IMR-90 (cell line): ENCODE measurements around the gene SAMD15. TPM values are rescaled to one million over a fixed set of nuclear protein-coding genes. Genes with fewer than 3 reads are reported as not detected.

ENCODE experiments used
- ATAC-seq: fragments of 200-7000 bp; cut with Tn5 transposase; 2 replicates; pipeline ENCODE4 v1.9.1; 2020; ENCODE audit warnings: low read depth, mild to moderate bottlenecking, moderate library complexity
- BruUV-seq: library from RNA; stranded (reverse); fragments of 400-500 nt; replicated peaks from 2 replicates; lab custom pipeline; 2021; lab: Mats Ljungman, UMichigan
- CTCF ChIA-PET: fragments of 300-600 bp; formaldehyde crosslinking; extraction: SDS; loops from one replicate; lab custom pipeline; 2021; ENCODE audit warnings: antibody characterized with exemption; lab: Yijun Ruan, JAX
- POLR2A ChIA-PET: fragments of 300-600 bp; sonication (Branson Sonifier 250); formaldehyde crosslinking; loops from one replicate; lab custom pipeline; 2022; ENCODE audit warnings: antibody characterized with exemption; ENCODE audit not compliant: unreplicated experiment; lab: Charles Lee
- DNase-seq: peaks from one replicate; pipeline ENCODE4 v3.0.0; 2013
- H2AFZ ChIP-seq: replicated peaks from 2 replicates; pipeline ENCODE3; 2013; ENCODE audit warnings: low read length, mild to moderate bottlenecking; ENCODE audit not compliant: poor library complexity
- H2AK5ac ChIP-seq: 2 replicates; pipeline ENCODE4 v1.6.1; 2013; ENCODE audit warnings: low read depth, low read length, inconsistent platforms
- H2AK9ac ChIP-seq: replicated peaks from 2 replicates; pipeline ENCODE3; 2013; ENCODE audit warnings: mild to moderate bottlenecking, low read depth, low read length, moderate library complexity; ENCODE audit not compliant: poor library complexity
- H2BK120ac ChIP-seq: 2 replicates; pipeline ENCODE4 v1.6.1; 2013; ENCODE audit warnings: low read depth, low read length, inconsistent platforms
- H2BK15ac ChIP-seq: 3 replicates; pipeline ENCODE4 v1.6.1; 2013; ENCODE audit warnings: low read depth, low read length, inconsistent platforms
- H2BK20ac ChIP-seq: 2 replicates; pipeline ENCODE4 v1.6.1; 2013; ENCODE audit warnings: low read depth, mild to moderate bottlenecking, inconsistent platforms, low read length, moderate library complexity
- H2BK5ac ChIP-seq: 2 replicates; pipeline ENCODE4 v1.6.1; 2013; ENCODE audit warnings: mild to moderate bottlenecking, low read depth, low read length, inconsistent platforms; ENCODE audit not compliant: poor library complexity, severe bottlenecking
- H3K14ac ChIP-seq: replicated peaks from 2 replicates; pipeline ENCODE4 v1.6.1; 2013; ENCODE audit warnings: low read depth, low read length, inconsistent platforms
- H3K18ac ChIP-seq: 2 replicates; pipeline ENCODE4 v1.6.1; 2013; ENCODE audit warnings: low read depth, low read length, control low read depth
- H3K23ac ChIP-seq: 2 replicates; pipeline ENCODE4 v1.6.1; 2013; ENCODE audit warnings: low read depth, low read length, inconsistent platforms
- H3K27ac ChIP-seq: 2 replicates; pipeline ENCODE4 v1.5.1; 2013; ENCODE audit warnings: mild to moderate bottlenecking, control low read depth, low read length; ENCODE audit not compliant: insufficient read depth
- H3K27me3 ChIP-seq: 2 replicates; pipeline ENCODE4 v1.6.1; 2013; ENCODE audit warnings: low read length; ENCODE audit not compliant: control insufficient read depth, insufficient read depth
- H3K36me3 ChIP-seq: 2 replicates; pipeline ENCODE4 v1.6.1; 2013; ENCODE audit warnings: low read length, mixed read lengths; ENCODE audit not compliant: control insufficient read depth, insufficient read depth
- H3K4ac ChIP-seq: 2 replicates; pipeline ENCODE4 v1.6.1; 2013; ENCODE audit warnings: low read depth, low read length, inconsistent platforms
- H3K4me1 ChIP-seq: 2 replicates; pipeline ENCODE4 v1.6.1; 2013; ENCODE audit warnings: low read length, mixed read lengths; ENCODE audit not compliant: control insufficient read depth, insufficient read depth
- H3K4me2 ChIP-seq: 2 replicates; pipeline ENCODE4 v1.6.1; 2013; ENCODE audit warnings: low read depth, mild to moderate bottlenecking, control low read depth, low read length, moderate library complexity
- H3K4me3 ChIP-seq: 2 replicates; pipeline ENCODE4 v1.5.1; 2013; ENCODE audit warnings: low read depth, mild to moderate bottlenecking, control low read depth, low read length, moderate library complexity; ENCODE audit not compliant: insufficient read depth
- H3K56ac ChIP-seq: 2 replicates; pipeline ENCODE4 v1.6.1; 2013; ENCODE audit warnings: low read length, inconsistent platforms; ENCODE audit not compliant: insufficient read depth; ENCODE audit errors: extremely low read depth
- H3K79me1 ChIP-seq, 2 experiments: 2 replicates each; pipeline ENCODE4 v1.6.1; 2013; ENCODE audit warnings: low read length in 2 of 2, inconsistent platforms in 1 of 2, low read depth in 1 of 2
- H3K9ac ChIP-seq: 2 replicates; pipeline ENCODE4 v1.6.1; 2013; ENCODE audit warnings: low read depth, low read length, control low read depth
- H3K9me1 ChIP-seq: 2 replicates; pipeline ENCODE4 v1.6.1; 2013; ENCODE audit warnings: low read length, inconsistent platforms; ENCODE audit not compliant: insufficient read depth
- H3K9me3 ChIP-seq: 2 replicates; pipeline ENCODE4 v1.6.1; 2013; ENCODE audit warnings: low read length; ENCODE audit not compliant: control insufficient read depth, insufficient read depth
- H4K20me1 ChIP-seq: 2 replicates; pipeline ENCODE4 v1.6.1; 2013; ENCODE audit warnings: low read length, inconsistent platforms; ENCODE audit not compliant: insufficient read depth
- H4K5ac ChIP-seq: 2 replicates; pipeline ENCODE4 v1.6.1; 2013; ENCODE audit warnings: mild to moderate bottlenecking, low read depth, low read length, control low read depth
- H4K8ac ChIP-seq, 2 experiments: 2 replicates each; pipeline ENCODE4 v1.6.1; 2013; ENCODE audit warnings: low read depth in 2 of 2, low read length in 2 of 2, control low read depth in 1 of 2, inconsistent platforms in 1 of 2
- H4K91ac ChIP-seq: 2 replicates; pipeline ENCODE4 v1.6.1; 2013; ENCODE audit warnings: low read depth, low read length, inconsistent platforms; ENCODE audit not compliant: insufficient read depth
- MAFK ChIP-seq: IDR thresholded peaks from 2 replicates; pipeline ENCODE4 v1.6.1; 2012; ENCODE audit warnings: low read depth, low read length, improper control_type of control experiment
- MAZ ChIP-seq: IDR thresholded peaks from 2 replicates; pipeline ENCODE4 v1.6.1; 2012; ENCODE audit warnings: low read depth, mild to moderate bottlenecking, low read length, improper control_type of control experiment, moderate library complexity, borderline replicate concordance
- WGBS, 2 experiments: methylation state at CpG; one replicate each; pipeline versions ENCODE4 v1.1.5 to v1.1.7; 2013; ENCODE audit warnings: missing lambda C conversion rate in 2 of 2; ENCODE audit not compliant: insufficient read length in 1 of 2; ENCODE audit errors: extremely low coverage in 2 of 2; 5-methylcytosine and 5-hydroxymethylcytosine counted together
- dilution Hi-C: fragments of 300-500 bp; cut with HindIII; formaldehyde crosslinking; loops from one replicate; pipeline ENCODE4 v1.14.3; 2018; ENCODE audit warnings: low sequenced_read_pairs; ENCODE audit not compliant: unreplicated experiment
- in situ Hi-C: fragments of 300-500 bp; cut with MboI; formaldehyde crosslinking; loops from 3 replicates; pipeline ENCODE4 v1.14.3; 2019; ENCODE audit warnings: low sequenced_read_pairs, inconsistent platforms, mixed read lengths
- intact Hi-C: fragments of 100-400 bp; cut with micrococcal nuclease; formaldehyde crosslinking; loops from 2 replicates; pipeline ENCODE4 v1.10.0; 2022
- polyA plus RNA-seq, 3 experiments: library from polyadenylated mRNA; depleted of rRNA; stranded (reverse); fragments of >200 nt; gene quantifications; 2 replicates each; pipeline ENCODE4 v1.2.3, GENCODE V29; 2012; ENCODE audit warnings: low replicate concordance in 1 of 3
- total RNA-seq: library from RNA; depleted of rRNA; stranded (reverse); fragments of >200 nt; gene quantifications from 2 replicates; pipeline ENCODE4 v1.2.3, GENCODE V29; 2012

Gene SAMD15
- total and polyA plus RNA-seq, 2 of the 4 experiments (the other 2 are of a cell fraction), result 0.68 to 1.3 TPM

GRCh38 chr14:77407158-77407557 lies 30.0 kb downstream of the SAMD15 start:
- H3K4me1 ChIP-seq, result no peaks in the 10 kb centered on the region
- no peak overlapping the region for H2AK9ac ChIP-seq
- no peak overlapping the region for H2BK5ac ChIP-seq
- ChIA-PET POLR2A (no interaction called here), CTCF (no interaction called here)
- no CpG with 5 or more reads among the region's 2 CpGs for WGBS, 2 experiments
- intact Hi-C loops, result no loop called here
- H2BK120ac ChIP-seq, result no peak overlapping the region
- H3K9me3 ChIP-seq, result no peaks in the 10 kb centered on the region
- no TSS peak for BruUV-seq
- H4K8ac ChIP-seq, result no peak overlapping the region
- H3K27ac ChIP-seq, result no peak overlapping the region
- DNase-seq (no peak), ATAC-seq (no peak)
- H4K20me1 ChIP-seq, result no peaks in the 10 kb centered on the region
- H2BK20ac ChIP-seq, result no peak overlapping the region
- H3K79me1 ChIP-seq, result no peaks in the 10 kb centered on the region
- H3K36me3 ChIP-seq, result no peaks in the 10 kb centered on the region
- dilution Hi-C loops, result no loop called here
- H2AFZ ChIP-seq, result no peak overlapping the region
- no peak overlapping the region for H3K56ac ChIP-seq
- H3K9me1 ChIP-seq, result no peaks in the 10 kb centered on the region
- no peak for TF ChIP-seq MAFK
- TF ChIP-seq MAZ, result no peak
- H3K14ac ChIP-seq, result no peak overlapping the region
- no peak overlapping the region for H2BK15ac ChIP-seq
- in situ Hi-C loops, result no loop called here
- H3K27me3 ChIP-seq, result peaks cover 10% of the 10 kb centered on the region
- no peak overlapping the region for H4K91ac ChIP-seq
- no peak overlapping the region for H3K4ac ChIP-seq
- H3K4me2 ChIP-seq, result no peak overlapping the region
- H2AK5ac ChIP-seq, result no peak overlapping the region
- H4K5ac ChIP-seq, result no peak overlapping the region
- H3K9ac ChIP-seq, result no peak overlapping the region
- H3K23ac ChIP-seq, result no peak overlapping the region
- H3K4me3 ChIP-seq, result no peak overlapping the region
- H3K18ac ChIP-seq, result no peak overlapping the region
